SHP77 treated with DMSO at 0.1 percent for 48 hours (cell line): Measurements from ENCODE around the gene SOX5.
"Not testable (repeated sequence)": the region's sequence is repeated elsewhere in the genome, so short reads cannot be mapped to it uniquely, and the experiment has no call there.

ENCODE experiments used
- DNase-seq: peaks from one replicate; lab custom pipeline; 2025; lab: John Stamatoyannopoulos, UW

The SOX5 gene

DNA sequence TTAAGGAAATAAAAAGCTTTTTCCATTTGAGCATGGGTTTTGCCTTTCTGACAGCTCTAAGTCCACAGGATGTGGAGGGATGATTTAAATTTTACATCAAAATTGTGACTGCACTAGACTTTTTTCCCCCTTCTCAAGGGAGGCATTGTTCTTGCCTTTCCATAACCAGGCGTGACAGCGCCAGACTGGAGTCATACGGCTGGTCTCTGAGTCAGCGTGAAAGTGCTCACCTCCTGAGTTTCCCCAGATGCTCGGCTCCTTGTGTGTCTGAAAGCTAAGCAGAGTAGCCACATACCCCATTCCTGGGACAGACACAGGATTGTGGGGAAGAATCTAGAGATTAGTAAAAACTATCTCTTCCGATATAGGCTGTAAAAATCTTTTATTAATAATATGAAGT is 43.1 kb downstream of the SOX5 start:
- no peak for DNase-seq

DNA sequence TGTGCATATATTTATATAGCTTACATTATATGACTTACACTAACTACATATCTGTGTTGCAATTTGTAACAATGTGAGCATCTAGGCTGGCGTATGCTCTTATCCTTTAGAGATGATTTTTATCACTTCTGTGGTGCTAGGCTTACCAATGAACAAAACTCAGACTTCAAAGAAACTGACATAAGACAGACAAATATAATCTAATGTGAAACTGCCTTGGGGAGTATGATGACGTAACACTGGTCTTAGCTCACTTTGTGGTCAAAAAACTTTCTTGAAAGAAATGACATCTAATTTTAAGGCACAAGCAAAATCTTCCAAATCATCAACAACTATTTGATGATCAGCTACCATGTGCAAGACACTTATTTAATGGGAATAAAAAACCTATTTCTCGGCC is 50.0 kb downstream of the SOX5 start:
- no peak for DNase-seq

DNA sequence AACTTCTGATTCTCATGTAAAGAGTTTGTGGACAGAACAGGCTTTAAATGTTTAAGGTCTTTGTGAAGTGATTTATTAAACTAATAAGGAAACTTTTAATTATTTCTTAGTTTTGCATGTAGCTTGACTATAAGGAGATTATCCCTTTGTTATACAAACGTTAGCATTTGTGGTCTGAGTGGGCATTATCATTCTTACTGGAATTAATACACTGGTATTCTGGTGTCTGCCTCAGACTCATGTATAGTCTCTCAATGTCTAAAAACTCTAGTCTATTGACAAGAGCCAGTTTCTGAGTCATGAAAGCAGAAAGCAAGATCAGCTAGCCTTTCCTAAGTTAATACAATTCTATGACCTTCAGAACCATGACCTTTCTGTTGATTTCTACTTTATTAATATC is 51.3 kb downstream of the SOX5 start:
- DNase-seq = no peak

DNA sequence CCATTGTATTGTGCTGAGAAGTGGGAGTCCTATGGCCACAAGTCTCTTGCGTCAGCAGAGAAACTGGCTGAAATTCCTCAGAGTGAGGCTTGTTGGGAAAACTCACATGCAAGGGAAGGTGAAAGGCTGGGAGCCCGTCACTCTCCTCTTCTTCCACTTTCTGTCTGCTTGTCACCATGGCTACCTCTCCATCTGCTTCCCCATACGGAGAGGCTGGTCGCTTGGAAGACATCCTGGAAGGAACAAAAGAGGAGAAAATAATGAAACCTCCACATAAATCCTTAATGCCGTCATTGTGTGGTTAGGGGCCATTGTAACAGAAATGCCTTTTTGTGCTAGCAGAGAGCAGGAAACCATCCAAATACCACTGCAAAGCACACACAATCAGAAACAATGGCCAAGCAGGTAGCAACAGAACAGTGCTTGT is 53.7 kb downstream of the SOX5 start:
- no peak for DNase-seq

DNA sequence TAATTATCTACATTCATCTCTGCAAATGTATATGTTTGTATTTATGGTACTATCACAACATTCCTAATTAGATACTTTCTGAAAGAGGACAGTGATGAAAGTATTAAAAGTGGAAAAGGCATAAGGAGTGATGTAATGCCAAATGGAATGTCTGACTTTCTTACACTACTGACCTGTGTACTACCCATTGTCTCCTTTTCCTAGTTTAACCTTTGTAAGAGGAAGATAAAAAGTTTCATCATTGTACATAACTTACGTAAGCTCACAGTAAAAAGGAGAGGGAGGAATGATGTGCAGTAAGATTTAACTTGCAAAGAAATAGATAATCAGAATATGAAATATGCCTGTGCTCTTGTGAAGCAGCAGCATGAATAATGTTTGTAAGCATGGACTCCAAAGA is 55.9 kb downstream of the SOX5 start:
- no peak for DNase-seq

DNA sequence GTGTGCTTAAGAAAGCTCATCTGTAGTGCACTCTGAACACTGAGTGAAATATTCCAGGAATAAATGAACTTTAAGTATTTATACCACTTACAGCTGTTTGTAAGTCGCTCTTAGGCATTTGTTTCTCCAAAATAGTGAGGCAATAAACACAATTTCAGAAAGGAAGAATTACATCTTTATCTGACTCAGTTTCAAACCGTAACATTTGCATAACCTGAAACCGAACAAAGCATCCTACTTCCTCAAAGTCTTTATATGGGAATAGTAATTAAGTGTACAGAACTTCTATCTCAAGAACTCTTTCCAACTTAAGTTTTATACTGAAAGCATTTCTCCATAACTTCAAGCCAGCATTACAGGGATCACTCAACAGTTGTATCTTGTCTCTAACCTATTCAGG is 58.4 kb downstream of the SOX5 start:
- DNase-seq = no peak

DNA sequence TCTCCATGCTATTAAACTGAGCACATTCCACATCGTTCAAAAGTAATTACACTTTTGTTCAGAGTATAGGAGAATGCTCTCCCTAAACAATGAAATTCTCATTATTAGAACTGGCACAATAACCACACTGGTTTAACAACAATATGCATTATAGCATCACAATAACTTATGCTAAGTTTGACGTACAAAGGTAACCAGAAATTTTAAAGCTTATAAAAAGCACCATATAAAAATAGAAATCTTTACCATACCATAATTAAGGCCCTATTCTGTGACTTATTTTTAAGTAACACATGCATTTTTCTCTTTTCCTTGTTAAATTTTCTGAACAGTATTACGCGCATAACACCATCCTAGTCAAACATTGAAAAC is 60.4 kb downstream of the SOX5 start:
- DNase-seq = no peak

DNA sequence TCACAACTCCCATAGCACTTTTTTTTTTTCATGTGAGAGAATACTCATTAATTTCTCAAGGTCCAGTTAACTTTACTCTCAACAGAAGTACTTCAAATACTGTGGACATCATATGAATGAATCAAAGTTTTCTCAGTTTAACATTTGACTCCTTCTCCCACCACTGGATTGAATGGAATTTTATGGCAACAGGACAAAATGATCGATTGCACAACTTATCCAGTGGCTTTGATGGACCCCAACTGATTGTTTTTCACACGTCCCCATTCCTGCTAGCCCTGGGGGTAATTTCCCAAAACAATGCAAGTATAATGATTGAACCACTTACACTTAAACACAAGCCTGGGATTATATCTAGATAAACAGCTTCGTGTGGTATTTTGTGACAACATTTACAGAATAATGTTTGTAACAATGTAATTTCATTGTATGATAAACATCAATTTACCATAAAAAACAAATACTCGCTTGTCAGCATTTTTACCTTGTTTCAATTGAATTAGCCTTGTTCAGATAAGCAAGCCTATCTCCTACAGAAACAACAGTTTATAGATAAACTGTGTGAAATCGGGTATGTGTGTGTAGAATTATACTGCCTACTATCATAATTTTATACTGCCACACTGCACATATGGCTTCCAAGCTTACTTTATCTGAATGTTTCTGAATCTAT is 60.9 kb downstream of the SOX5 start:
- no peak for DNase-seq

DNA sequence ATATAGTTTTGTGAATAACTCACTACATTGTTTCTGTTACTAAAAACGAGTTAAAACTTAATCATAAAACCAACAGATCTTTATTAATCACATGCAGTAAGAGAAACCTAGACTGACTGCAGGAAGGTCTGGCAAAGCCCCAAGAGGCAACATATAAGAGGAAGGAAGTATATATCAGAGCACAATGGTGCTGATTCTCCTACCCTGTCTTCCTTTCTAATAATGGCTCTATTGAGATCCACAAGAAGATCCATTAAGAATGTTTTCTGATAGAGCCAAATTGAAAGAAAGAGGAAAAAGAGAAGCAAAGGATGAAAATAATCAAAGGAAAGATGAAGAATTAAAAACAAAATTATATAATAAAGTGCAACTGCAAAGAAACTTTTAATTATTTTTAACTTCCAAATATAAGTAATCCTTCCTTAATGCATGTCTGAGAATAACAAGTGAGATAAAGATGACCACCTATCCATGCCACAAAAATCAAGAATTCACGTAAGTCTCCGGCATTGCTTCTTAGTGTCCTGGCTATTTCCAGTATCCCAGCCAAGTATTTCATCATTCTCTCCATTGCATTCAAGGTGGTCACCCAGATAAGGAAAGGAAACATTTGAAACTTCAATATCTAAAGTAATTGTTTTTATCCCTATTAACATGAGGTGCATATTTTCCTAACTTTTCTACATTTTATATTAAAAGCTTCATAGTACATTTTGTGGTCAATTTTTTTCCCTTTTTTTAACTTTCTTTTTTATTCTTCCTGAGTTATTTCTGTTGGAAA is 62.2 kb downstream of the SOX5 start:
- no peak for DNase-seq

DNA sequence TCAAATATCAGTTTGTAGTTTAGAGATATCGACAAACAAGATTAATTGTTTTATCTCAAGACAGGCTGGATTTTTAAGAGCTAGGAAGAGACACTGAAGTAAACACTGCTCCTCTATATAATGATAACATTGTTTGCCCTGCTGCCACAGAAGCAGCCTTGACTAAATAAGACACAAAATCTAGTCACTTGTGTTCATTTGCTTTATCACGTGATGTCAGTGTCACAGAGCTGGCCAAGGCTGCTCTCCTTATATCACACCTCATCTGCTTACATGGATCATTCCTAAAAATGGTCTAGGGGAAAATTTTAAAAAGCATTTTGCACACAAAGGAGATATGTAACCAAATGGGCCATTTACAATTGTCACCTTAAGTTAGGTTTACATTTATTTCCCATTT is 64.1 kb downstream of the SOX5 start:
- no peak for DNase-seq

DNA sequence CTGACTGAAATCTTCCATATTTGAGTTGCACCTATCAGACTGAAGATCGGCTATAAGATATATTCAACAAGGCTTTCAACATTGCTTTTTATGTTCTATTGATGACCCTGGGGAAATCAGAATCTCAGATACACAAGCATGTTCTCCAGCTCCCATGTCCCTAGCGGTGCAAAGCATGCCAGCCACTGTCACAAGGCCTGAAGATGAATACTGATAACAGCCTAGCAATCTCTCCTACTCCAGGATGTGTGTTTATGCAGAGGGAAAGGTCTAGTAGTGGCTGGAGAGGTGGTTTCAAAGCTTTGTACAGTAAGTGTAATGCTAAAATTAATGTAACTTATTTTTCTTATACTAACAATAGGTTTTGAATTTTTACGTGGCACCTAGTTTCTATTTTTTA is 64.6 kb downstream of the SOX5 start:
- no peak for DNase-seq

DNA sequence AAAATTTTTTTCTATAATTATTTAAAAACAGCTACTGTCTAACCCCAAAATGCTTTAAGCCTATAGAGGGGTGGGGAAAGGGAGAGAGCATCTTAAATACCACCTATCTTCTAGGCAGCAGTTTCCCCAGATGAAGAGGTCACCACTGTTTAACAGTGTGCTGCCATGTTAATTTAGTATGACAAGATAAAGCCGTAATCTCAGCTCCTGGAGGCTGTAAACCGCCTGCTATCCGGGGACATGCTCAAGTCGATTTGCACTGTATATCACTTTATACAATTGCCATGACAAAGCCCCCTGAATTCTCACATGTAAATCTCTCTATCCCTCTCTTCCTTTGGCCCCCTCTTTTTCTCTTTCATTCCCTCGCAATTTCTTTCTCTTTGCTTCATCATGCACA is 68.5 kb downstream of the SOX5 start:
- DNase-seq = no peak

DNA sequence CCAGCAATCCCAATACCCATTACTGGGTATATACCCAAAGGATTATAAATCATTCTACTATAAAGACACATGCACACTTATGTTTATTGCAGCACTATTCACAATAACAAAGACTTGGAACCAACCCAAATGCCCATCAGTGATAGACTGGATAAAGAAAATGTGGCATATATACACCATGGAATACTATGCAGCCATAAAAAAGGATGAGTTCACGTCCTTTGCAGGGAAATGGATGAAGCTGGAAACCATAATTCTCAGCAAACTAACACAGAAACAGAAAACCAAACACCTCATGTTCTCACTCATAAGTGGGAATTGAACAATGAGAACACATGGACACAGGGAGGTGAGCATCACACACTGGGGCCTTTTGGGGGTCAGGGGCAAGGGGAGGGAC is 72.9 kb downstream of the SOX5 start:
- DNase-seq = not testable (repeated sequence)

DNA sequence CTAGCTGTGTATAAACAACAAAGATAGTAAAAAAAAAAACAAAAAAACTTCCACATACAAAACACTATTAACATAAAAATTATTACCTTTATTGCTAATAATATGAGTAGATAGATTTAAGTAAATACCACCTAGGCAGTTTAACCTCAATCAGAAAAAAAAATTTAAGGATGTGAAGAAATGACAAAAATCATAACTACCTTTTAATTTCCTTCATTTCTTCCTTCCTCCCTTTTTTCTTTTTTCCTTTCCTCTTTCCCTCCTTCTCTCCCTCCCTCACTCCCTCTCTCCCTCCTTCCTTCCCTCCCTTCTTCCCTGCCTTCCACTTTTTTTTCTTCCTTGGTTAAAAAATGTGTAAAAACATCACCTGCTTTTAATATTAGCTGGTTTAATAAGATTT is 81.7 kb downstream of the SOX5 start:
- no peak for DNase-seq

DNA sequence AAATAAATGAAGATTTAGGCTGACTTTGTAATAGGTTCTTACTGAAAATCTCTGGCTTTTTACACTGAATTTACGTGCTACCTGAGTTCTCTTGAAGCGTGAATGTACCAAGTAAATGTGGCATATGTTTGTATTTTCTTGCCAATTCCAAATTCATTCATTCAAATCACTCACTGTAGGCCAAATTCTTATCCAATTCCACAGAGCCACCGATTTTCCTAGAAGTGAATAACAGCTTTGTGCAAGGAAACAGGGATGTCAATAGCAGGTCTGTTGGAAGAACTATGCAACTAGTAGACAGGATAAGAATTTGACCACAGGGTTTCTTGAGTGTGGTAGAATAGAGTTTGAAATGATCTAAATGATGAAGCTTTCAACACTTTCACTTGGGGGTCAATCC is 86.8 kb downstream of the SOX5 start:
- no peak for DNase-seq

DNA sequence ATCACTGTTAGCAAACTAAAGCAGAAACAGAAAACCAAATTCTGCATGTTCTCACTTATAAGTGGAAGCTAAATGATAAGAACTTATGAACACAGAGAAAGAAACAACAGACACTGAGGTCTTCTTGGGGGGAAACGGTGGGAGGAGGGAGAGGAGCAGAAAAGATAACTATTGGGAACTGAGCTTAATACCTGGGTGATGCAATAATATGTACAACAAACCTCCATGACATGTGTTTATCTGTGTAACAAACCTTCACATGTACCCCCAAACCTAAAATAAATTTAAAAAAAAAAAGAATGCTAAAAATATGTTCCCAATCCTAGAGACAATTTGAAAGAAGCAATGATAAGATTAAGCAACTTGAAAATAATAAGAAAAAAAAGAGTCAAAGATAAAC is 89.5 kb downstream of the SOX5 start:
- no peak for DNase-seq

DNA sequence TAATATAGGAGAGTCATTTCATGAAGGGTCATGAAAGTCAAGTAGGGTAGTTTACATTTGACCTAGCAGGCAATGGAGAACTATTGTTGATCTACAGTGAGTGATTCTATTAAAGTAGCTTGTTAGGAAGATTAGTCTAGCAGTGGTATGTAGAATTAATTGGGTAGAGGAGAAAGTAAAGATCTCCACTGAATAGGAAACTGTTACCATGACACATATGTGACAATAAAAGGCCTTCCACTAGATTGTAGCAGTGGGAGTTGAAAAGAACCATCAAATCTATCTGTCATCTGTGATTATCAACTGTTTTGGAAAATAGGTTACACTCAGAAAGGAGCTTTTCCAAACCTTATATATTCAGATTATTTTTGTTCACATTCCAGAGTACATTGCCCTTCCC is 92.3 kb downstream of the SOX5 start:
- DNase-seq = no peak

DNA sequence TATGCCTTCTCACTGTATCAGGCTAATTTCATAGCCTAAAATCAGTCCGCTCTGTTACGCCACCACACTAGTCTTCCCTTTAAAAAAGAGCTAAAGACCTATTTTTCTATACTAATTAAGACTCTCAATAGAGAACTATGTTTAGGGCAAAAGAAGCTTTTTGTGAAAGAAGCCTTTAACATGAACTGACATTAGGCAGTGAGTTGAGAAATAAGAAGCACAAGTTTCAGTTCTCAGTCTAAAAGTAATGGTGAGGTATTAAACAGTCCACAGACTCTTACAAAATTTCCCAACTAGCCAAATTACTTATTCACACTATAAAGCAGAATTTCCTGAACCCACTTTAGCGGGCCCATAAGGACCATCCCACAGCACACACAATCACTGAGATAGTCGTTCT is 93.7 kb downstream of the SOX5 start:
- DNase-seq = no peak

DNA sequence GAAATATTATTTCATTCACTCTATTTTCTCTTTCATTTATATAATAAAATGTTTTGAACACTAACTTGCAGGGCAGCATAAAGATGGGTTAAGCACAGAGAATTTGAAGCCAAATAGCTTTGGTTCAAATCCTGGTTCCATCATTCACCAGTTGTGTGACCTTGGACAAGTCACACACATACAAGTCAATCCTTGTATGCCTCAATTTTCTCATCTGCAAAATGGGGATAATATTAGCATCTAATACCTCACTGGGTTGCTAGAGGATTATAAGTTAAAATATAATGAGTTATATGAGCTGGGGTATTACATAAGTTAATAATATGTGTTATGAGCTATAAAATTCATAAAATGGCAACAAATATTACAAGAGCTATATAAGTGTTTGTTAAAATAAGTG is 94.9 kb downstream of the SOX5 start:
- DNase-seq = no peak

DNA sequence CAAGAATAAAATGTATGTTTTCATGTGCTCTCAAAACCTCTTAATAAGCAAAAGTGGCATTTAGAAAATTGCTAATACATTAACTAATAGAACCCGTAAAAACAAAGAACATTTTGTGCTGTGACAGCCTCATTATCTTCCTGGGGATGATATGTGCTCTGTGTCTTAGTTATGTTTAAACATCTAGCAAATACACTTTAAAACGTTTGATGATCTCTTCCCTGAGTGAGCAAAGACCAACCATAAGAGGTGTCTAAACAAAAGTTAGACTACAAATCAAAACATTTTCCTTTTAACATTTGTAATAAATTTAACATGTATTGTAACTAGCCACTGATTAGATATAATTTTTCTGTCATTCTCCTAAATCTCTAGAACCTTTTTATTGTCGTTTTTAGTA is 95.8 kb downstream of the SOX5 start:
- DNase-seq = no peak

DNA sequence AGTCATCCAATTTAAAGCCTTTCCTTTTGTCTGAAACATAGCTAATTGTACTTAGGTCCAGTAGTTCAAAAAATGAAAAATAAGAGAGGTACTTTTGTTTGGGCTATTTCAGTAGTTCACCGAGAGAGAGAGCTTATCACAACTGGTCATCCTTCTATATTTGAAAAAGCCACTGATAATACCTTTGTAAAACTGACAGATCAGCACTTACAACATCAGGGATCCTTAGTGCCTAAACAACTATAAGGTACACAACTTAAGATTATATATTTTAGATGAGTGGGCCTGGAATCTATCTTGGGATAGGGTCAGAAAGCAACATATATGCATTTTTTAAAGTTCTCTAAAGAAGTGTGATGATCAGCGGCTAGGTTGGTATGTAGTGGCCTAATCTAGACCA is 97.9 kb downstream of the SOX5 start:
- no peak for DNase-seq

DNA sequence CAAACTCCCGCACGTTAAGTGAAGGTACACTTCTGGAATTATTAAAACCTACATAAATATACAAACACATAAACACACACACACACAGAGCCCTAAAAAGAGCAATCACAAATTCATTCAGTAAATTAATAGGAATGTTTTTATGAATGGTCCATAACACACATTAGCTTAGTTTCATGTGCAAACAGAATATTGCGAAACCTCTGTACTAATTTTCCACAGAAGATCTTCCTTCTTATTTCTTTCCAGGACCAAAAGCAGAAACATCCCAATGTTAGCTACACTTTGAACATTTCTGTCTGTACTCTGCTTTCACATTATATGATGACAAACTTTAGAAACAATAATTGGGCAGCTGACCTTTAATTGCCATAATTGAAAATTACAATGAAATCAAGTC is 101.6 kb downstream of the SOX5 start:
- DNase-seq = no peak

DNA sequence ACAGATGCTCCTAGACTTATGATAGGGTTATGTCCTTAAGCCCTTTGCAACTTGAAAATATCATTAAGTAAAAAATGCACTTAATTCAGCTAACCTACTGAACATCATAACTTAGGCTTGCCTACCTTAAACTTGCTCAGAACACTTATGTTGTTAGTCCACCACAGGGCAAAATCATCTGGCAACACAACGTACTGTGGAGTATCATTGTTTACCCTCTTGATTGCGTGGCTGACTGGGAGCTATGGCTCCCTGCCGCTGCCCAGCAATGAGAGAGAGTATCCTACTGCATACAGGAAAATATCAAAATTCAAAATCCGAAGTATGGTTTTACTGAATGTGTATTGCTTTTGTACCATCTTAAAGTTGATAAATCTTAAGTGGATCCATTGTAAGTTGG is 105.5 kb downstream of the SOX5 start:
- no peak for DNase-seq

DNA sequence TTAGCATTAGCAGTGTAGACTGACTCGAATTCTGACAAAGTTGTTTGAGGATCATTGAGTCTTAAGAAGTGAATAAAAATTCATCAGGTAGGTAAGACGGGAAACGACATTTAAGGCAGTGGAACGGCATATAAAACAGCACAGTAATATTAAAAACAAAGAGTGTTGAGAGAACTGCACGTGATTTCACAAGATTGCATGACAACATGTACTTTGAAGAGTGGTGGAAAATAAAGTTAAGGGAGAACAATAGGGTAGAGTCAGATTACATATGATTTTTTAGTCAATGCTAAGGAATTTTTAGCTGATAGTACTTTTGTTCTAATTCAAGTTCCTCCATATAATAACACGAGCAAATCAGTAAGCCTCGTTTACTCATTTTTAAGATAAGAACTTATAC is 115.4 kb downstream of the SOX5 start:
- no peak for DNase-seq
